HG02798 (cell line): ENCODE data around the gene JCAD.
"Not testable (repeated sequence)": the region's sequence is repeated elsewhere in the genome, so short reads cannot be mapped to it uniquely, and the experiment has no call there.

ENCODE experiments used
- ATAC-seq: cut with Tn5 transposase; IDR thresholded peaks from one replicate; pipeline ENCODE4 v1.9.1; 2021; ENCODE audit warnings: mild to moderate bottlenecking; ENCODE audit not compliant: unreplicated experiment, poor library complexity

Gene JCAD

GRCh38 chr10:30059209-30060107, at the start of gene JCAD:
TSS of gene JCAD (minus strand) at chr10:30059586. CDS start at chr10:30047812, 11,774 bp downstream.
- peak; percentile 85 for ATAC-seq

GRCh38 chr10:30106987-30107386, 47.6 kb upstream of the JCAD start:
- no peak for ATAC-seq

- no peak for ATAC-seq
These were observed 44.4 kb upstream of the JCAD start for GRCh38 chr10:30103595-30104320.

GRCh38 chr10:30099706-30100105, 40.3 kb upstream of the JCAD start:
- ATAC-seq: not testable (repeated sequence)

GRCh38 chr10:30099101-30099500, 39.7 kb upstream of the JCAD start:
- no peak for ATAC-seq

- ATAC-seq: no peak
These were observed 39.2 kb upstream of the JCAD start for GRCh38 chr10:30098629-30099028.

GRCh38 chr10:30096564-30096963, 37.2 kb upstream of the JCAD start:
- ATAC-seq: no peak

- ATAC-seq: no peak
These were observed 36.4 kb upstream of the JCAD start for GRCh38 chr10:30095631-30096422.

GRCh38 chr10:30094601-30095000, 35.2 kb upstream of the JCAD start:
- ATAC-seq: no peak

GRCh38 chr10:30093303-30093950, 34.0 kb upstream of the JCAD start:
- no peak for ATAC-seq

- ATAC-seq: no peak
These were observed 32.9 kb upstream of the JCAD start for GRCh38 chr10:30092151-30092790.

- ATAC-seq: no peak
These were observed 31.8 kb upstream of the JCAD start for GRCh38 chr10:30091136-30091535.

GRCh38 chr10:30088178-30088577, 28.8 kb upstream of the JCAD start:
- ATAC-seq: no peak

- no peak for ATAC-seq
These were observed 24.5 kb upstream of the JCAD start for GRCh38 chr10:30083934-30084333.

GRCh38 chr10:30081182-30081581, 21.8 kb upstream of the JCAD start:
- no peak for ATAC-seq

GRCh38 chr10:30080161-30080560, 20.8 kb upstream of the JCAD start:
- no peak for ATAC-seq

GRCh38 chr10:30079408-30079807, 20.0 kb upstream of the JCAD start:
- no peak for ATAC-seq

GRCh38 chr10:30075481-30075880, 16.1 kb upstream of the JCAD start:
- no peak for ATAC-seq

GRCh38 chr10:30074933-30075332, 15.5 kb upstream of the JCAD start:
- ATAC-seq: no peak

- no peak for ATAC-seq
These were observed 14.7 kb upstream of the JCAD start for GRCh38 chr10:30074090-30074489.
